ENCODE measurements around the gene EFCAB14. TPM values are rescaled to one million over a fixed set of nuclear protein-coding genes. Genes with fewer than 3 reads are reported as not detected.
"Not testable (repeated sequence)": the region's sequence is repeated elsewhere in the genome, so short reads cannot be mapped to it uniquely, and the experiment has no call there.

The EFCAB14 gene
- total RNA-seq, 4 donors from 2014 or later = 68.7 to 98.8 (median 88.9) TPM

DNA sequence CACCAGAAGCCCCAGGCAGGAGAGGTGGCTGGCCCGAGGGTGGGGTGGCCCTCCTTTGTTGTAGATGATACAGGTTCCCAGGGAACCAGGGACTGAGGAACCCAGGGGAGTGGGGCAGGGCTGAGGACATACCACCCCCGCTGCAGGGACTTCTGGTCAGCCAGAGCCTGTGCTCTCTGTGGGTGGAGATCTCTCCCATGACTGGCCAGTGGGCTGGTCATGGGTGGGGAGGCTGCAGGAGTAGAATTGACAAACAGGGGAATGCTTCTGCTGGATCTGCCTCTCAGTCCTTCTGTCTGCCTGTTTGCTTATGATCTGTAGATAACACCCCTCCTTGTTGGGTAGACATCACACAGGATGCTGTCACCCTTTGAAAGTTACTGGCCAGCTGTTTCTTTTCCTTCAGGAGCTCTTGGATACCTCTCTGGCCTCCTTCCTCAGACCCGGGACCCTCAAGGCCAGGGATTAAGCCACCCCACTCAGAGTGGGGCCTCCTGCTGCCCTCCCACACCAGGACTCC is 2.8 kb upstream of the EFCAB14 start:
- DNase-seq = no peak
- H3K27ac ChIP-seq = no peak overlapping the region
- H3K36me3 ChIP-seq = no peaks in the 10 kb centered on the region
- H3K4me3 ChIP-seq = no peak overlapping the region
- intact Hi-C loops (cut with DNase I) = loop anchor here (5.0 to 10.0 kb wide), 2 partner anchors 99 to 187 kb away; a partner anchor contains a TSS
- peaks cover 14 to 46% (median 24%) of the 10 kb centered on the region in 3 donors for H3K4me1 ChIP-seq
- no peak for TF ChIP-seq POLR2A (IDR thresholded peaks at IDR 0.05)
- no peak for TF ChIP-seq CTCF (IDR thresholded peaks at IDR 0.05)
- WGBS, 2 donors = 54% methylated on average over 2 to 3 of the region's 3 CpGs
- no peaks in the 10 kb centered on the region for H3K9me3 ChIP-seq
- peaks cover 0 to 10% (median 0%) of the 10 kb centered on the region in 4 donors for H3K27me3 ChIP-seq

DNA sequence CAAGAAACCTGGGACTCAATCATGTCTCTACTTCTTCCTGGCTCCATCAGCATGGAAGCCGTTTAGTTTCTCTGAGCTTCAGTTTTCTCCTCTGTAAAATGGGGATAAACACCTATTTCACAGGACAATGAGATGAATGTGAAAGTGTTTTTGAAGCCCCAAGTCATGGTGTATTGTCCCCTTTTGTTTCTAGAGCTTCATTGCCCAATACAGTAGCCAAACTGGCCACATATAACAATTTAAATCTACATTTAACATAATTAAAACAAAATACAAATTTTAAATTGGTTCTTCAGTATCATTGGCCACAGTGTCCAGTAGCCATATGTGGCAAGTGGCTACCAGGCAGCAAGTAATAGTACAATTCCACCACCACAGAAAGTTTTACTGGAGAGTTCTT is 2.3 kb upstream of the EFCAB14 start:
- H3K27ac ChIP-seq = no peak overlapping the region
- no peak for DNase-seq
- intact Hi-C loops (cut with DNase I) = loop anchor here (5.0 to 10.0 kb wide), 2 partner anchors 99 to 186 kb away; a partner anchor contains a TSS
- H3K4me3 ChIP-seq = no peak overlapping the region
- peaks cover 14 to 51% (median 30%) of the 10 kb centered on the region in 3 donors for H3K4me1 ChIP-seq
- H3K27me3 ChIP-seq = peaks cover 0 to 4% (median 0%) of the 10 kb centered on the region in 4 donors
- 80 to 87% methylated on average over 1 of the region's 1 CpG for WGBS, 2 donors
- TF ChIP-seq POLR2A (IDR thresholded peaks at IDR 0.05) = no peak
- no peak for TF ChIP-seq CTCF (IDR thresholded peaks at IDR 0.05)
- no peaks in the 10 kb centered on the region for H3K9me3 ChIP-seq
- peaks cover 0 to 3% (median 0%) of the 10 kb centered on the region in 3 donors for H3K36me3 ChIP-seq

GRCh38 chr1:46720319-46720718 is 1.4 kb upstream of the EFCAB14 start:
- Histone ChIP-seq H3K4me1 (peaks cover 14 to 60% (median 30%) of the 10 kb centered on the region in 3 donors), H3K27ac (peak overlapping the region in 1 of 4 donors; percentile 94), H3K36me3 (peaks cover 0 to 12% (median 0%) of the 10 kb centered on the region in 3 donors)
- intact Hi-C loops (cut with DNase I) = loop anchor here (5.0 to 10.0 kb wide), 2 partner anchors 98 to 186 kb away; a partner anchor contains a TSS
- not testable (repeated sequence) for H3K9me3 ChIP-seq, H3K27me3 ChIP-seq, H3K4me3 ChIP-seq, DNase-seq
- 93 to 96% methylated on average over 8 of the region's 8 CpGs for WGBS, 2 donors

DNA sequence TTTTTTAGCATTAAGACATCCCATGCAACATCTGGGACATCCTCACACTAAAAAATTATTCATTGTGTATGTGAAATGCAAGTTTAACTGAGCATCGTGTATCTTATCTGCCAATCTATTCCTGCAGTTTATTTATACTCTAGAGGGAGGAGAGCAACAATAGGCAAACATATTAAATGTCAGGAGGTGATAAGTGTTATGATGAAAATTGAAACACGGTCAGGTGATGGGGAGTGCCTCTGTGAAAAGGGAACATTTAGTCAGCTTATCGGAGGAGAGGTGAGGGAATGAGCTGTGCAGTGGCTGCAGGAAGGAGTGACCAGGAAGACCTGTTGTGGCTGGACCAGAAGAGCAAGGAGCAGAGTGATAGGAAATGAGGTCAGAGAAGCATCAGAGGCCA is 775 bp upstream of the EFCAB14 start:
- TF ChIP-seq CTCF (IDR thresholded peaks at IDR 0.05) = no peak
- no peak for TF ChIP-seq POLR2A (IDR thresholded peaks at IDR 0.05)
- DNase-seq = no peak
- intact Hi-C loops (cut with DNase I) = loop anchor here (5.0 to 10.0 kb wide), 2 partner anchors 97 to 185 kb away; a partner anchor contains a TSS
- Histone ChIP-seq H3K9me3 (no peaks in the 10 kb centered on the region), H3K36me3 (peaks cover 0 to 18% (median 0%) of the 10 kb centered on the region in 3 donors), H3K27me3 (no peaks in the 10 kb centered on the region), H3K4me3 (peak overlapping the region; percentile 63 to 98 (median 78)), H3K27ac (peak overlapping the region; percentile 90 to 95 (median 94)), H3K4me1 (peaks cover 14 to 61% (median 27%) of the 10 kb centered on the region in 3 donors)
- WGBS, 2 donors = 6 to 10% methylated on average over 3 of the region's 3 CpGs

DNA sequence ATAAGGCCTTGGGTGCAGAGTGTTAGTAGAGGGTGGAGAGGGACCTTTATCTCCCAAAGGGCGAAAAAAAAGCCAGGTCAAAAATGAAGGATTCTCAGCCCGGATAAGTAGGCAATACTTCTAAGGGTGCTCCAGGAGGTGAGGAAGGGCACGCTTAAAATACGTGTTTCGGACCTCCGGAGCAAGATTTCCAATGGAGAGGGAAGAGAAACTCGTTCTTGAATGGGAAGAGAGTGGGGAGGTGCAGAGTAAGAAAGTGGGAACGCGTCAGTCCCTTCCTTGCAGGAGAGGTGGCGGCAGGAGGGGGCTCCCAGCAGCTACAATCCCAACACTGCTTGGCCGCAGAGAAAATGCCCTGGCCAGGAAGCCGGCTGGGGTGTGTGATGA is 581 bp downstream of the EFCAB14 start:
- H3K4me1 ChIP-seq = peaks cover 14 to 68% (median 27%) of the 10 kb centered on the region in 3 donors
- WGBS, 2 donors = 0 to 4% methylated on average over 11 to 12 of the region's 12 CpGs
- peak overlapping the region; percentile 90 to 95 (median 94) for H3K27ac ChIP-seq
- H3K36me3 ChIP-seq = peaks cover 0 to 32% (median 0%) of the 10 kb centered on the region in 3 donors
- no peaks in the 10 kb centered on the region for H3K9me3 ChIP-seq
- DNase-seq = no peak
- intact Hi-C loops (cut with DNase I) = no loop called here
- H3K4me3 ChIP-seq = peak overlapping the region; percentile 63 to 98 (median 78)
- TF ChIP-seq CTCF (IDR thresholded peaks at IDR 0.05) = no peak
- TF ChIP-seq POLR2A (IDR thresholded peaks at IDR 0.05) = no peak
- no peaks in the 10 kb centered on the region for H3K27me3 ChIP-seq
